Measurements from ENCODE around the gene PTBP1. TPM values are rescaled to one million over a fixed set of nuclear protein-coding genes. Genes with fewer than 3 reads are reported as not detected.
"Not testable (repeated sequence)": the region's sequence is repeated elsewhere in the genome, so short reads cannot be mapped to it uniquely, and the experiment has no call there.

PTBP1 gene
- total RNA-seq, 1 donor from 2014 or later = 614 TPM

DNA sequence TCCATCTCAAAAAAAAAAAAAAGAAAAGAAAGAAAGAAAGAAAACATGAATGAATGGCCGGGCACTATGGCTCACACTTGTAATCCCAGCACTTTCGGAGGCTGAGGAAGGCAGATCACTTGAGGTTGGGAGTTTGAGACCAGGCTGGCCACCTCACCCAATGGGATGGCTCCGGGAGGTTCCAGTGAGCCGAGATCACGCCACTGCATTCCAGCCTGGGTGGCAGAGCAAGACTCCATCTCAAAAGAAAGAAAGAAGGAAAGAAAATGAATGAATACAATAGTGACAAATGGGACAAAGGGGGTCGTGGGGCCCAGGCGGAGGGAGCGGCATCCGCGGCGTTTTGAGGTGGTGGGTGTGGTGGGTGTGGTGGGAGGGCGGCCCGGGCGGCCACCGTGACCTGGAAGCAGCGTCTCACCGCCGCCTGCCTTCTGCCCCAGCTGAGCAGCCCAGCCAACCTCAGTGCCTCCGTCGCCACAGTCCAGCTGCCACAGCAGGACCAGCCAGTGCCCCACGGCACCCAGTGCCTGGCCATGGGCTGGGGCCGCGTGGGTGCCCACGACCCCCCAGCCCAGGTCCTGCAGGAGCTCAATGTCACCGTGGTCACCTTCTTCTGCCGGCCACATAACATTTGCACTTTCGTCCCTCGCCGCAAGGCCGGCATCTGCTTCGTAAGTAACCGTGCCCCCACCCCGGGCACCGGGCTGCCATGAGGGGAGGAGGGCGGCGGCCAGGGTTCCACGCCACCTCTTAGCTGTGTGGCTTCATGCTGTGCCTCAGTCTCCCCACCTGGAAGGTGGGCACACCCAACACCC, 48.7 kb downstream of the PTBP1 start:
- DNase-seq (ENCODE audit: low spot score) = no peak
- Mint-ChIP-seq H3K27ac (ENCODE audit: unreplicated experiment) (no peak overlapping the region), H3K36me3 (ENCODE audit: low read depth, unreplicated experiment) (peaks cover 4% of the 10 kb centered on the region), H3K9me3 (ENCODE audit: unreplicated experiment) (no peaks in the 10 kb centered on the region), H3K4me3 (ENCODE audit: unreplicated experiment) (no peak overlapping the region), H3K27me3 (ENCODE audit: unreplicated experiment) (peaks cover 7% of the 10 kb centered on the region), H3K4me1 (ENCODE audit: unreplicated experiment) (peaks cover 2% of the 10 kb centered on the region)
- TF ChIP-seq, protein P1, sequence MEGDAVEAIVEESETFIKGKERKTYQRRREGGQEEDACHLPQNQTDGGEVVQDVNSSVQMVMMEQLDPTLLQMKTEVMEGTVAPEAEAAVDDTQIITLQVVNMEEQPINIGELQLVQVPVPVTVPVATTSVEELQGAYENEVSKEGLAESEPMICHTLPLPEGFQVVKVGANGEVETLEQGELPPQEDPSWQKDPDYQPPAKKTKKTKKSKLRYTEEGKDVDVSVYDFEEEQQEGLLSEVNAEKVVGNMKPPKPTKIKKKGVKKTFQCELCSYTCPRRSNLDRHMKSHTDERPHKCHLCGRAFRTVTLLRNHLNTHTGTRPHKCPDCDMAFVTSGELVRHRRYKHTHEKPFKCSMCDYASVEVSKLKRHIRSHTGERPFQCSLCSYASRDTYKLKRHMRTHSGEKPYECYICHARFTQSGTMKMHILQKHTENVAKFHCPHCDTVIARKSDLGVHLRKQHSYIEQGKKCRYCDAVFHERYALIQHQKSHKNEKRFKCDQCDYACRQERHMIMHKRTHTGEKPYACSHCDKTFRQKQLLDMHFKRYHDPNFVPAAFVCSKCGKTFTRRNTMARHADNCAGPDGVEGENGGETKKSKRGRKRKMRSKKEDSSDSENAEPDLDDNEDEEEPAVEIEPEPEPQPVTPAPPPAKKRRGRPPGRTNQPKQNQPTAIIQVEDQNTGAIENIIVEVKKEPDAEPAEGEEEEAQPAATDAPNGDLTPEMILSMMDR (IDR thresholded peaks at IDR 0.05; ENCODE audit: unreplicated experiment) = no peak

DNA sequence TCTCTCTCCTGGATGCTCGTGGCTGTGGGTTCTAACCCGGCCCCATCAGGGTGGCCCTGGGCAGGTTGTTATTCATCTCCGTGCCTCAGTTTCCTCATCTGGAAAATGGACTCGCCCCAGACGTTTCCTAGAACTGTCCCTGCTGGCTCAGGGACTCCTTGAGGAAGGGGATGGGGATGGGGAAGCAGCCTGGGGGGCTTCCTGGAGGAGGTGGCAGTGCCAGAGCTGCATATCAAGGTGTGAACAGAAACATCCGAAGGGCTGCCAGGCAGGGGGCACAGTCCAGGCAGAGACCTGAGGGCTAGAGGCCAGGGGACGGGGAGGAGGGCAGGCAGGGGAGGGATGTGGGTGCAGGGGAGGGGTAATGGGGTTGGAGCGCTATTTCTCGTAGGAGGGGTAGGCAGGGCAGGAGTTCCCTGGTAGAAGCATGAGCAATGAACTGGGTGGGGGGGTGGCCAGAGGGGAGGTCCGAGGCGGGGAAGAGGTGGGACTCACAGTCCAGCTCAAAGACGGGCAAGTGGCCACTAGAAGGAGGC, 51.2 kb downstream of the PTBP1 start:
- Mint-ChIP-seq H3K4me1 (ENCODE audit: unreplicated experiment) (no peaks in the 10 kb centered on the region), H3K36me3 (ENCODE audit: low read depth, unreplicated experiment) (no peaks in the 10 kb centered on the region), H3K27ac (ENCODE audit: unreplicated experiment) (no peak overlapping the region), H3K4me3 (ENCODE audit: unreplicated experiment) (no peak overlapping the region), H3K27me3 (ENCODE audit: unreplicated experiment) (peaks cover 3% of the 10 kb centered on the region), H3K9me3 (ENCODE audit: unreplicated experiment) (no peaks in the 10 kb centered on the region)
- TF ChIP-seq, protein P1 (IDR thresholded peaks at IDR 0.05; ENCODE audit: unreplicated experiment) = no peak
- no peak for DNase-seq (ENCODE audit: low spot score)

- not testable (repeated sequence) for H3K4me3 Mint-ChIP-seq (ENCODE audit: unreplicated experiment); H3K9me3 Mint-ChIP-seq (ENCODE audit: unreplicated experiment)
These were observed 51.9 kb downstream of the PTBP1 start for GRCh38 chr19:849195-849594.

DNA sequence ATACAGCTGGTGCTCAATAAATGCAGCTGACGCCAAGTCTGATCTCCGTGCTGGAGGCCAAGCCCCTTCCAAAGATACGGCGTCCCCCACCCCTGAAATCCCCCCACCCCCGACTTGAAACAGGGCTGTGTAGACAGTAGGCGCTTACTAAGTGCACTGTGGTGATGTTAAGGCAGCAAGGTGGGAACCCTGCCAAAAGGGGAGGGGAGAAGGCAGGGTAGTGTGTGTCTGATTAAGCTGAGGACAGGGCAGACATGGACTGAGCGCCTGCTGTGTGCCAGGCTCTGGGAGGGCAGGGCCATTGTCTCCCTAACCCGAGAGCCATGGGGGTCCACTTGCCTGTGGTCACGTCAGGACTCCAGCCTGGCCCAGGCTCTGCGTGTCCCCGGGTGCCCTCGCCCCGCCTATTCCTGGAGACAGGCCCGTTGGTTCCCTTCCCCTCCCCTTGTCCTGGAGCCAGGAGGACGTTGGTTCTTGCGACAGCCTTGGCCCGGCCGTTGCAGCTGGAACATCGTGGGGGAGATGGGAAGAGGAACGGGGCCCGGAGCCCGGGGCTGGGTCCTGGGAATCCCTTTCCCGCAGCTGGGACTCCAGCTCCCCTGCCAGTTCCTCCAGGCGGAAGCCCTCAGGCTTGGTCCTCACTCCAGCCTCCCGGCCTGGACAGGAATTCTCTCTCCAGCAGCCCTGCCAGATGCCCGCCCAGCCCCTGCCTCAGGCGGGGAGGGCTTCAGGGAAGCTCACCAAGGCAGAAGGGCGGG, 53.1 kb downstream of the PTBP1 start:
- peaks cover 1% of the 10 kb centered on the region for H3K27me3 Mint-ChIP-seq (ENCODE audit: unreplicated experiment)
- no peak overlapping the region for H3K4me3 Mint-ChIP-seq (ENCODE audit: unreplicated experiment)
- H3K27ac Mint-ChIP-seq (ENCODE audit: unreplicated experiment) = no peak overlapping the region
- TF ChIP-seq, protein P1 (IDR thresholded peaks at IDR 0.05; ENCODE audit: unreplicated experiment) = no peak
- H3K9me3 Mint-ChIP-seq (ENCODE audit: unreplicated experiment) = no peaks in the 10 kb centered on the region
- DNase-seq (ENCODE audit: low spot score) = no peak
- H3K4me1 Mint-ChIP-seq (ENCODE audit: unreplicated experiment) = no peaks in the 10 kb centered on the region
- no peaks in the 10 kb centered on the region for H3K36me3 Mint-ChIP-seq (ENCODE audit: low read depth, unreplicated experiment)

More at GRCh38 chr19:849195-849594, 51.9 kb downstream of the PTBP1 start:
- not testable (repeated sequence) for DNase-seq (ENCODE audit: low spot score); H3K27ac Mint-ChIP-seq (ENCODE audit: unreplicated experiment); H3K36me3 Mint-ChIP-seq (ENCODE audit: low read depth, unreplicated experiment); H3K4me1 Mint-ChIP-seq (ENCODE audit: unreplicated experiment); H3K27me3 Mint-ChIP-seq (ENCODE audit: unreplicated experiment)

DNA sequence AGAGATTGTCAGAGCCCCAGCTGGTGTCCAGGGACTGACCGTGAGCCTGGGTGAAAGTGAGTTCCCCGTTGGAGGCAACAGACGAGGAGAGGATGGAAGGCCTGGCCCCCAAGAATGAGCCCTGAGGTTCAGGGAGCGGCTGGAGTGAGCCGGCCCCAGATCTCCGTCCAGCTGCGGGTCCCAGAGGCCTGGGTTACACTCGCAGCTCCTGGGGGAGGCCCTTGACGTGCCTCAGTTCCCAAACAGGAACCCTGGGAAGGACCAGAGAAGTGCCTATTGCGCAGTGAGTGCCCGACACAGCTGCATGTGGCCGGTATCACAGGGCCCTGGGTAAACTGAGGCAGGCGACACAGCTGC, 53.7 kb downstream of the PTBP1 start:
- TF ChIP-seq, protein P1 (IDR thresholded peaks at IDR 0.05; ENCODE audit: unreplicated experiment) = no peak
- Mint-ChIP-seq H3K4me3 (ENCODE audit: unreplicated experiment) (no peak overlapping the region), H3K27me3 (ENCODE audit: unreplicated experiment) (peaks cover 1% of the 10 kb centered on the region), H3K36me3 (ENCODE audit: low read depth, unreplicated experiment) (no peaks in the 10 kb centered on the region), H3K27ac (ENCODE audit: unreplicated experiment) (no peak overlapping the region), H3K9me3 (ENCODE audit: unreplicated experiment) (no peaks in the 10 kb centered on the region), H3K4me1 (ENCODE audit: unreplicated experiment) (no peaks in the 10 kb centered on the region)
- DNase-seq (ENCODE audit: low spot score) = no peak

Measured in endothelial cell (in vitro differentiated cells).